HEK293 (cell line): ENCODE results near the gene HOXC5.

Source experiments
- CTCF ChIA-PET: fragments of 350-600 bp; formaldehyde crosslinking; extraction: SDS; loops from one replicate; lab custom pipeline; 2021; ENCODE audit warnings: antibody characterized with exemption; lab: Yijun Ruan, JAX
- POLR2A ChIA-PET: fragments of 300-600 bp; formaldehyde crosslinking; extraction: SDS; loops from one replicate; lab custom pipeline; 2020; ENCODE audit warnings: antibody characterized with exemption, inconsistent platforms; lab: Yijun Ruan, JAX
- H3K27ac ChIP-seq: fragments of 200-500 bp; sonication (Bioruptor generic); 2 replicates; pipeline ENCODE4 v1.5.1; 2014; ENCODE audit warnings: low read depth, low read length, control low read depth, inconsistent platforms; ENCODE audit errors: extremely low read depth
- H3K36me3 ChIP-seq, 2 experiments: fragments of 200-500 bp in 1 of 2; sonication (Bioruptor generic) in 1 of 2; 1 replicate in 1 of 2; 2 replicates in 1 of 2; pipeline ENCODE4 v1.5.1; 2014 to 2017; ENCODE audit warnings: inconsistent platforms in 2 of 2, low read length in 2 of 2; ENCODE audit not compliant: control insufficient read depth in 2 of 2, insufficient read depth in 1 of 2
- H3K4me1 ChIP-seq: fragments of 200-500 bp; sonication (Bioruptor generic); 2 replicates; pipeline ENCODE4 v1.5.1; 2014; ENCODE audit warnings: mild to moderate bottlenecking, low read length, inconsistent platforms; ENCODE audit not compliant: control insufficient read depth, insufficient read depth
- H3K4me3 ChIP-seq: 2 replicates; pipeline ENCODE4 v1.5.1; 2011; ENCODE audit warnings: low read depth, mild to moderate bottlenecking, control low read depth, low read length, moderate library complexity
- H3K9me3 ChIP-seq: fragments of 200-500 bp; sonication (Bioruptor generic); 2 replicates; pipeline ENCODE4 v1.5.1; 2014; ENCODE audit warnings: low read depth, low read length, inconsistent platforms; ENCODE audit not compliant: control insufficient read depth, insufficient read depth
- BCL11A ChIP-seq: fragments of 450-650 bp; formaldehyde crosslinking; IDR thresholded peaks from 2 replicates; pipeline ENCODE4 v1.5.1; 2016; ENCODE audit warnings: low read depth, missing biosample characterization, missing genetic modification characterization
- EGR2 ChIP-seq: fragments of 450-650 bp; formaldehyde crosslinking; IDR thresholded peaks from 2 replicates; pipeline ENCODE4 v1.5.1; 2016; ENCODE audit warnings: low read depth, missing biosample characterization, missing genetic modification characterization
- GLIS2 ChIP-seq: fragments of 450-650 bp; formaldehyde crosslinking; IDR thresholded peaks from 2 replicates; pipeline ENCODE4 v1.5.1; 2016; ENCODE audit warnings: missing biosample characterization, missing genetic modification characterization
- HOXC10 ChIP-seq: sonication (generic); formaldehyde crosslinking; IDR thresholded peaks from 2 replicates; pipeline ENCODE4 v1.8.1; 2023; ENCODE audit warnings: mild to moderate bottlenecking, missing genetic modification reagents
- IKZF3 ChIP-seq: fragments of 450-650 bp; IDR thresholded peaks from 2 replicates; pipeline ENCODE4 v1.5.0; 2018; ENCODE audit warnings: missing biosample characterization, mild to moderate bottlenecking, missing genetic modification characterization, moderate library complexity
- PRDM1 ChIP-seq: fragments of 450-650 bp; formaldehyde crosslinking; IDR thresholded peaks from 2 replicates; pipeline ENCODE4; 2016; ENCODE audit warnings: missing biosample characterization, missing genetic modification characterization
- SALL2 ChIP-seq: fragments of 450-650 bp; formaldehyde crosslinking; IDR thresholded peaks from 2 replicates; pipeline ENCODE4 v1.5.0; 2017; ENCODE audit warnings: missing biosample characterization, mild to moderate bottlenecking, missing genetic modification characterization, borderline replicate concordance
- SP7 ChIP-seq: fragments of 450-650 bp; formaldehyde crosslinking; IDR thresholded peaks from 2 replicates; pipeline ENCODE4 v1.5.1; 2016; ENCODE audit warnings: missing biosample characterization, missing genetic modification characterization
- ZBTB7A ChIP-seq: fragments of 450-650 bp; formaldehyde crosslinking; IDR thresholded peaks from 2 replicates; pipeline ENCODE4 v1.5.1; 2016; ENCODE audit warnings: low read depth, missing biosample characterization, missing genetic modification characterization
- ZNF10 ChIP-seq: fragments of 450-650 bp; formaldehyde crosslinking; IDR thresholded peaks from 2 replicates; pipeline ENCODE4 v1.5.1; 2017; ENCODE audit warnings: missing biosample characterization, missing genetic modification characterization
- ZNF140 ChIP-seq: fragments of 450-650 bp; formaldehyde crosslinking; IDR thresholded peaks from 2 replicates; pipeline ENCODE4 v1.5.1; 2016; ENCODE audit warnings: missing biosample characterization, missing genetic modification characterization
- ZNF169 ChIP-seq: fragments of 450-650 bp; formaldehyde crosslinking; IDR thresholded peaks from 2 replicates; pipeline ENCODE4 v1.5.1; 2016; ENCODE audit warnings: missing biosample characterization, missing genetic modification characterization
- ZNF354C ChIP-seq: fragments of 450-650 bp; formaldehyde crosslinking; IDR thresholded peaks from 2 replicates; pipeline ENCODE4 v1.5.1; 2016; ENCODE audit warnings: missing biosample characterization, missing genetic modification characterization, low read depth, borderline replicate concordance
- ZNF366 ChIP-seq: fragments of 450-650 bp; formaldehyde crosslinking; conservative IDR thresholded peaks from 2 replicates; pipeline ENCODE4 v1.5.1; 2016; ENCODE audit warnings: missing biosample characterization, missing genetic modification characterization
- ZNF416 ChIP-seq: fragments of 450-650 bp; formaldehyde crosslinking; IDR thresholded peaks from 2 replicates; pipeline ENCODE4 v1.5.1; 2016; ENCODE audit warnings: missing biosample characterization, missing genetic modification characterization
- ZNF48 ChIP-seq: fragments of 450-650 bp; formaldehyde crosslinking; IDR thresholded peaks from 2 replicates; pipeline ENCODE4 v1.5.1; 2016; ENCODE audit warnings: missing biosample characterization, missing genetic modification characterization
- ZNF544 ChIP-seq: fragments of 450-650 bp; formaldehyde crosslinking; IDR thresholded peaks from 2 replicates; pipeline ENCODE4 v1.5.0; 2017; ENCODE audit warnings: missing biosample characterization, missing genetic modification characterization
- ZNF549 ChIP-seq: fragments of 450-650 bp; IDR thresholded peaks from 2 replicates; pipeline ENCODE4 v1.5.1; 2018; ENCODE audit warnings: missing biosample characterization, missing genetic modification characterization, mild to moderate bottlenecking, inconsistent platforms, moderate library complexity
- ZNF600 ChIP-seq: fragments of 450-650 bp; formaldehyde crosslinking; IDR thresholded peaks from 2 replicates; pipeline ENCODE4 v1.5.1; 2016; ENCODE audit warnings: missing biosample characterization, missing genetic modification characterization
- ZNF610 ChIP-seq: fragments of 450-650 bp; formaldehyde crosslinking; IDR thresholded peaks from 2 replicates; pipeline ENCODE4 v1.5.1; 2016; ENCODE audit warnings: missing biosample characterization, missing genetic modification characterization, borderline replicate concordance
- ZNF670 ChIP-seq: fragments of 450-650 bp; formaldehyde crosslinking; IDR thresholded peaks from 2 replicates; pipeline ENCODE4 v1.5.1; 2016; ENCODE audit warnings: missing biosample characterization, missing genetic modification characterization, low read depth
- ZNF830 ChIP-seq: fragments of 450-650 bp; IDR thresholded peaks from 2 replicates; pipeline ENCODE4 v1.5.0; 2018; ENCODE audit warnings: missing biosample characterization, missing genetic modification characterization, low read depth, mild to moderate bottlenecking, moderate library complexity
- ZNF837 ChIP-seq: fragments of 450-650 bp; formaldehyde crosslinking; IDR thresholded peaks from 2 replicates; pipeline ENCODE4 v1.5.1; 2016; ENCODE audit warnings: missing biosample characterization, missing genetic modification characterization
- ZSCAN5A ChIP-seq: fragments of 450-650 bp; formaldehyde crosslinking; IDR thresholded peaks from 2 replicates; pipeline ENCODE4 v1.5.1; 2016; ENCODE audit warnings: missing biosample characterization, missing genetic modification characterization
- TF ChIP-seq, protein P1 (sequence below): fragments of 450-650 bp; formaldehyde crosslinking; IDR thresholded peaks from 2 replicates; pipeline ENCODE4 v1.5.1; 2016; ENCODE audit warnings: missing biosample characterization, missing genetic modification characterization
- TF ChIP-seq, protein P2 (sequence below): fragments of 450-650 bp; formaldehyde crosslinking; IDR thresholded peaks from 2 replicates; pipeline ENCODE4 v1.5.1; 2017; ENCODE audit warnings: missing biosample characterization, missing genetic modification characterization

The HOXC5 gene

GRCh38 chr12:54028314-54029201 is 4.3 kb upstream of the HOXC5 start, which contains the start of gene HOXC6 (continued):
- TF ChIP-seq SALL2 (tag by site-specific recombination) (no peak), ZNF670 (tag by site-specific recombination) (no peak), ZNF830 (no peak), BCL11A (tag by site-specific recombination) (peak; percentile 53; the same call in 1 of the 2 replicates), ZNF169 (no peak)

GRCh38 chr12:54029529-54030441 is 3.1 kb upstream of the HOXC5 start:
- peaks cover 4 to 13% of the 10 kb centered on the region in 2 experiments; a peak in 2 of 3 replicates for H3K36me3 ChIP-seq
- TF ChIP-seq ZNF366 (tag by site-specific recombination), result peak; percentile 55
- no peak for TF ChIP-seq ZNF549 (tag by site-specific recombination)
- TF ChIP-seq ZNF610 (tag by site-specific recombination), result no peak
- peak; percentile 77 for TF ChIP-seq ZNF600 (tag by site-specific recombination)
- TF ChIP-seq ZBTB7A, result no peak
- peak; percentile 94 for TF ChIP-seq PRDM1 (tag by site-specific recombination)
- no peak for TF ChIP-seq GLIS2 (tag by site-specific recombination)
- TF ChIP-seq ZNF354C (tag by site-specific recombination), result no peak
- 0 out of 2 replicates have a peak, but pooled peaks have one; percentile 17 for TF ChIP-seq IKZF3
- peak; percentile 87 for TF ChIP-seq ZNF10 (tag by site-specific recombination)
- no peak for TF ChIP-seq EGR2 (tag by site-specific recombination)
- TF ChIP-seq, all 188 proteins: peak for 5
- H3K4me1 ChIP-seq, result peaks cover 40% of the 10 kb centered on the region
- ChIA-PET POLR2A (interaction anchor here (1.0 to 5.0 kb wide), 3 partner anchors 13 to 34 kb away, joined by 5 to 26 read pairs (median 22); no protein-coding TSS in a partner anchor), CTCF (interaction anchor here (0.5 to 5.4 kb wide), 9 partner anchors 22 to 323 kb away, joined by 3 to 109 read pairs (median 21); partner anchors contain the start of genes HOXC10 and SMUG1)
- peak overlapping the region; percentile 28; the same call in 1 of the 2 replicates for H3K27ac ChIP-seq
- no peaks in the 10 kb centered on the region for H3K9me3 ChIP-seq
- H3K4me3 ChIP-seq, result no peak overlapping the region

DNA sequence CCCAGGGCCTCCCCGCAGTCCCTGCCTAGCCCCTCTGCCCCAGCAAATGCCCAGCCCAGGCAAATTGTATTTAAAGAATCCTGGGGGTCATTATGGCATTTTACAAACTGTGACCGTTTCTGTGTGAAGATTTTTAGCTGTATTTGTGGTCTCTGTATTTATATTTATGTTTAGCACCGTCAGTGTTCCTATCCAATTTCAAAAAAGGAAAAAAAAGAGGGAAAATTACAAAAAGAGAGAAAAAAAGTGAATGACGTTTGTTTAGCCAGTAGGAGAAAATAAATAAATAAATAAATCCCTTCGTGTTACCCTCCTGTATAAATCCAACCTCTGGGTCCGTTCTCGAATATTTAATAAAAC is 2.4 kb upstream of the HOXC5 start:
- POLR2A ChIA-PET, result interaction anchor here (5.0 kb wide), 1 partner anchor 13 kb away, joined by 22 read pairs; no protein-coding TSS in a partner anchor
- no peaks in the 10 kb centered on the region for H3K9me3 ChIP-seq
- CTCF ChIA-PET, result interaction anchor here (0.7 to 5.4 kb wide), 10 partner anchors 14 to 322 kb away, joined by 3 to 109 read pairs (median 39); partner anchors contain the start of genes HOXC10, HOXC8 and SMUG1
- H3K36me3 ChIP-seq, result peaks cover 4 to 13% of the 10 kb centered on the region in 2 experiments; a peak in 2 of 3 replicates
- H3K4me1 ChIP-seq, result peaks cover 40% of the 10 kb centered on the region
- no peak overlapping the region for H3K27ac ChIP-seq
- H3K4me3 ChIP-seq, result no peak overlapping the region
- TF ChIP-seq ZNF48 (tag by site-specific recombination) (no peak), ZNF169 (no peak), ZNF544 (tag by site-specific recombination) (no peak), ZNF416 (no peak), SP7 (no peak), ZNF10 (tag by site-specific recombination) (no peak), ZNF837 (tag by site-specific recombination) (no peak), ZNF140 (tag by site-specific recombination) (no peak), ZSCAN5A (tag by site-specific recombination) (no peak), HOXC10 (CRISPR knock-in tag) (no peak)
- TF ChIP-seq, protein P1, sequence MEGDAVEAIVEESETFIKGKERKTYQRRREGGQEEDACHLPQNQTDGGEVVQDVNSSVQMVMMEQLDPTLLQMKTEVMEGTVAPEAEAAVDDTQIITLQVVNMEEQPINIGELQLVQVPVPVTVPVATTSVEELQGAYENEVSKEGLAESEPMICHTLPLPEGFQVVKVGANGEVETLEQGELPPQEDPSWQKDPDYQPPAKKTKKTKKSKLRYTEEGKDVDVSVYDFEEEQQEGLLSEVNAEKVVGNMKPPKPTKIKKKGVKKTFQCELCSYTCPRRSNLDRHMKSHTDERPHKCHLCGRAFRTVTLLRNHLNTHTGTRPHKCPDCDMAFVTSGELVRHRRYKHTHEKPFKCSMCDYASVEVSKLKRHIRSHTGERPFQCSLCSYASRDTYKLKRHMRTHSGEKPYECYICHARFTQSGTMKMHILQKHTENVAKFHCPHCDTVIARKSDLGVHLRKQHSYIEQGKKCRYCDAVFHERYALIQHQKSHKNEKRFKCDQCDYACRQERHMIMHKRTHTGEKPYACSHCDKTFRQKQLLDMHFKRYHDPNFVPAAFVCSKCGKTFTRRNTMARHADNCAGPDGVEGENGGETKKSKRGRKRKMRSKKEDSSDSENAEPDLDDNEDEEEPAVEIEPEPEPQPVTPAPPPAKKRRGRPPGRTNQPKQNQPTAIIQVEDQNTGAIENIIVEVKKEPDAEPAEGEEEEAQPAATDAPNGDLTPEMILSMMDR, result no peak
- TF ChIP-seq, protein P2, sequence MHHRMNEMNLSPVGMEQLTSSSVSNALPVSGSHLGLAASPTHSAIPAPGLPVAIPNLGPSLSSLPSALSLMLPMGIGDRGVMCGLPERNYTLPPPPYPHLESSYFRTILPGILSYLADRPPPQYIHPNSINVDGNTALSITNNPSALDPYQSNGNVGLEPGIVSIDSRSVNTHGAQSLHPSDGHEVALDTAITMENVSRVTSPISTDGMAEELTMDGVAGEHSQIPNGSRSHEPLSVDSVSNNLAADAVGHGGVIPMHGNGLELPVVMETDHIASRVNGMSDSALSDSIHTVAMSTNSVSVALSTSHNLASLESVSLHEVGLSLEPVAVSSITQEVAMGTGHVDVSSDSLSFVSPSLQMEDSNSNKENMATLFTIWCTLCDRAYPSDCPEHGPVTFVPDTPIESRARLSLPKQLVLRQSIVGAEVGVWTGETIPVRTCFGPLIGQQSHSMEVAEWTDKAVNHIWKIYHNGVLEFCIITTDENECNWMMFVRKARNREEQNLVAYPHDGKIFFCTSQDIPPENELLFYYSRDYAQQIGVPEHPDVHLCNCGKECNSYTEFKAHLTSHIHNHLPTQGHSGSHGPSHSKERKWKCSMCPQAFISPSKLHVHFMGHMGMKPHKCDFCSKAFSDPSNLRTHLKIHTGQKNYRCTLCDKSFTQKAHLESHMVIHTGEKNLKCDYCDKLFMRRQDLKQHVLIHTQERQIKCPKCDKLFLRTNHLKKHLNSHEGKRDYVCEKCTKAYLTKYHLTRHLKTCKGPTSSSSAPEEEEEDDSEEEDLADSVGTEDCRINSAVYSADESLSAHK, result no peak
